H9 (cell line): ENCODE data around the gene DTNB. TPM values are rescaled to one million over a fixed set of nuclear protein-coding genes. Genes with fewer than 3 reads are reported as not detected.

Source experiments
- DNase-seq: peaks from one replicate; pipeline ENCODE4 v3.0.0-alpha.2; 2017
- H2AFZ ChIP-seq: one replicate; pipeline ENCODE4 v1.6.1; 2013; ENCODE audit warnings: mild to moderate bottlenecking, low read length, control low read depth, moderate library complexity
- H2AK5ac ChIP-seq: 2 replicates; pipeline ENCODE4 v1.6.1; 2013; ENCODE audit warnings: low read length, control low read depth, mixed read lengths; ENCODE audit not compliant: insufficient read length
- H2BK120ac ChIP-seq: one replicate; pipeline ENCODE4 v1.6.1; 2013; ENCODE audit warnings: low read depth, mild to moderate bottlenecking, low read length, control low read depth, inconsistent platforms; ENCODE audit not compliant: poor library complexity, severe bottlenecking
- H2BK12ac ChIP-seq: 2 replicates; pipeline ENCODE4 v1.6.1; 2013; ENCODE audit warnings: low read length, control low read depth, mixed read lengths, low read depth; ENCODE audit not compliant: insufficient read length
- H2BK15ac ChIP-seq: 2 replicates; pipeline ENCODE4 v1.6.1; 2013; ENCODE audit warnings: low read depth, low read length, control low read depth
- H2BK20ac ChIP-seq: one replicate; pipeline ENCODE4 v1.6.1; 2013; ENCODE audit warnings: low read depth, mild to moderate bottlenecking, low read length, control low read depth, inconsistent platforms; ENCODE audit not compliant: poor library complexity, severe bottlenecking
- H2BK5ac ChIP-seq: 2 replicates; pipeline ENCODE4 v1.6.1; 2013; ENCODE audit warnings: low read length, control low read depth, mixed read lengths; ENCODE audit not compliant: insufficient read length
- H3K14ac ChIP-seq: 2 replicates; pipeline ENCODE4 v1.6.1; 2013; ENCODE audit warnings: low read length, control low read depth; ENCODE audit not compliant: insufficient read depth
- H3K18ac ChIP-seq: 2 replicates; pipeline ENCODE4 v1.6.1; 2013; ENCODE audit warnings: low read depth, mild to moderate bottlenecking, mixed read lengths, low read length, control low read depth; ENCODE audit not compliant: insufficient read length
- H3K23ac ChIP-seq: 2 replicates; pipeline ENCODE4 v1.6.1; 2013; ENCODE audit warnings: low read length, control low read depth, mixed read lengths, low read depth; ENCODE audit not compliant: insufficient read length
- H3K23me2 ChIP-seq: 2 replicates; pipeline ENCODE4 v1.6.1; 2013; ENCODE audit warnings: low read depth, mild to moderate bottlenecking, mixed read lengths, low read length, control low read depth; ENCODE audit not compliant: insufficient read length, poor library complexity, severe bottlenecking
- H3K27ac ChIP-seq: 2 replicates; pipeline ENCODE4 v1.5.1; 2013; ENCODE audit warnings: low read length, control low read depth, mixed read lengths, low read depth; ENCODE audit not compliant: insufficient read length
- H3K27me3 ChIP-seq: 2 replicates; pipeline ENCODE4 v1.6.1; 2013; ENCODE audit warnings: low read length, control low read depth, inconsistent platforms; ENCODE audit not compliant: insufficient read depth
- H3K4ac ChIP-seq: 2 replicates; pipeline ENCODE4 v1.6.1; 2013; ENCODE audit warnings: low read depth, mild to moderate bottlenecking, control low read depth, inconsistent platforms, low read length, moderate library complexity
- H3K4me1 ChIP-seq: 2 replicates; pipeline ENCODE4 v1.6.1; 2013; ENCODE audit warnings: low read length, control low read depth, inconsistent platforms; ENCODE audit not compliant: insufficient read depth
- H3K4me2 ChIP-seq: 2 replicates; pipeline ENCODE4 v1.6.1; 2013; ENCODE audit warnings: low read length, control low read depth, mixed read lengths; ENCODE audit not compliant: insufficient read length, insufficient read depth
- H3K56ac ChIP-seq: 2 replicates; pipeline ENCODE4 v1.6.1; 2013; ENCODE audit warnings: low read depth, mild to moderate bottlenecking, mixed read lengths, low read length, control low read depth; ENCODE audit not compliant: insufficient read length
- H3K79me1 ChIP-seq: 2 replicates; pipeline ENCODE4 v1.6.1; 2013; ENCODE audit warnings: low read depth, mild to moderate bottlenecking, moderate library complexity, low read length, control low read depth, inconsistent platforms; ENCODE audit not compliant: insufficient read depth, poor library complexity, severe bottlenecking
- H3K79me2 ChIP-seq: 2 replicates; pipeline ENCODE4 v1.6.1; 2013; ENCODE audit warnings: low read length, control low read depth, inconsistent platforms; ENCODE audit not compliant: insufficient read depth
- H3K9ac ChIP-seq: 2 replicates; pipeline ENCODE4 v1.6.1; 2013; ENCODE audit warnings: low read length, control low read depth, mixed read lengths; ENCODE audit not compliant: insufficient read length; ENCODE audit errors: extremely low read depth
- H3K9me3 ChIP-seq: one replicate; pipeline ENCODE4 v1.6.1; 2013; ENCODE audit warnings: low read depth, low read length, inconsistent platforms; ENCODE audit not compliant: control insufficient read depth
- H3T11ph ChIP-seq: one replicate; pipeline ENCODE4 v1.6.1; 2013; ENCODE audit warnings: mild to moderate bottlenecking, low read length, control low read depth, inconsistent platforms
- H4K20me1 ChIP-seq: one replicate; pipeline ENCODE4 v1.6.1; 2013; ENCODE audit not compliant: control insufficient read depth, insufficient read length, insufficient read depth
- H4K5ac ChIP-seq: 2 replicates; pipeline ENCODE4 v1.6.1; 2013; ENCODE audit warnings: low read depth, mild to moderate bottlenecking, mixed read lengths, low read length, control low read depth; ENCODE audit not compliant: insufficient read length
- H4K8ac ChIP-seq: replicated peaks from 2 replicates; pipeline ENCODE4 v1.6.1; 2013; ENCODE audit warnings: low read length, control low read depth, mixed read lengths, low read depth; ENCODE audit not compliant: insufficient read length
- H4K91ac ChIP-seq: 2 replicates; pipeline ENCODE4 v1.6.1; 2013; ENCODE audit warnings: low read depth, mild to moderate bottlenecking, moderate library complexity, mixed read lengths, low read length, control low read depth; ENCODE audit not compliant: insufficient read length
- H3K27ac Mint-ChIP-seq, 3 experiments: 2 replicates in 2 of 3; 3 replicates in 1 of 3; pipeline ENCODE4 v1.8.0; 2020 to 2021; ENCODE audit warnings: mixed read lengths in 3 of 3, mild to moderate bottlenecking in 1 of 3, moderate library complexity in 1 of 3
- H3K27me3 Mint-ChIP-seq: 2 replicates; pipeline ENCODE4 v1.8.0; 2021; ENCODE audit warnings: low read depth, mild to moderate bottlenecking, moderate library complexity, mixed read lengths
- H3K36me3 Mint-ChIP-seq, 3 experiments: 2 replicates in 2 of 3; 3 replicates in 1 of 3; pipeline ENCODE4 v1.8.0; 2020 to 2021; ENCODE audit warnings: low read depth in 3 of 3, mixed read lengths in 3 of 3; ENCODE audit not compliant: insufficient read depth in 1 of 3
- H3K4me1 Mint-ChIP-seq, 2 experiments: 2 replicates each; pipeline ENCODE4 v1.8.0; 2020; ENCODE audit warnings: mixed read lengths in 2 of 2
- H3K4me3 Mint-ChIP-seq, 2 experiments: 2 replicates in 1 of 2; 3 replicates in 1 of 2; pipeline ENCODE4 v1.8.0; 2020 to 2021; ENCODE audit warnings: mild to moderate bottlenecking in 2 of 2, mixed read lengths in 2 of 2, moderate library complexity in 1 of 2
- H3K9me3 Mint-ChIP-seq, 2 experiments: 2 replicates in 1 of 2; 3 replicates in 1 of 2; pipeline ENCODE4 v1.8.0; 2020; ENCODE audit warnings: mild to moderate bottlenecking in 2 of 2, mixed read lengths in 2 of 2, moderate library complexity in 1 of 2
- CTCF ChIP-seq: fragments of 200-600 bp; sonication (generic); conservative IDR thresholded peaks from 3 replicates; pipeline ENCODE4 v1.8.0; 2021; ENCODE audit warnings: antibody characterized with exemption, mild to moderate bottlenecking
- WGBS: extraction: QIAGEN DNeasy Blood & Tissue Kit; methylation state at CpG from one replicate; pipeline ENCODE4 v1.1.7; 2013; ENCODE audit warnings: missing lambda C conversion rate, low lambda C conversion rate, mixed read lengths; ENCODE audit not compliant: insufficient read length; ENCODE audit errors: extremely low coverage; 5-methylcytosine and 5-hydroxymethylcytosine counted together
- total RNA-seq: library from RNA; stranded (reverse); gene quantifications from 2 replicates; pipeline ENCODE4 v1.2.1, GENCODE V29; 2021

Gene DTNB
- total RNA-seq, 1 experiment from 2014 or later = 26.7 TPM

DNA sequence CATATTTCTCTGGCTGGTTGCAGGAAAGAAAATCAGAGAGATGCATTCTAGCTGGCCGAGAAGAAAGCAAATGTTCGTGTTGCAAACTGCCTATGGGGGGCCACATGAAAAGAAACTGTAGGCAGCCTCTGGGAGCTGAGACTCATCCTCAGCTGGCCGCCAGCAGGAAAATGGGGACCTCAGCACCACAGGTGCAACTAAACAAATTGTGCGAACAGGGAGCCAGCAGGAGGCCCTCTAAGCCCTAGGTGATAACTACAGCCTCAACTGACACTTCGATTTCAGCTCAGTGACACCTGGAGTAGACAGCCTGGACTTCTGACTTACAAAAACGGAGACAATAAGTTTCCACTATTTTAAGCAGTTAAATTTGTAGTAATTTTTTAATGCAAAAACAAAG, 107.3 kb downstream of the DTNB start:
- no peak overlapping the region for H3K4me3 Mint-ChIP-seq
- no peak for DNase-seq
- peaks cover 3 to 8% (median 5%) of the 10 kb centered on the region in 3 experiments; a peak in 4 of 7 replicates for H3K36me3 Mint-ChIP-seq
- no peaks in the 10 kb centered on the region for H3K9me3 Mint-ChIP-seq
- Histone ChIP-seq H2AFZ (no peak overlapping the region), H3T11ph (no peak overlapping the region), H2BK120ac (no peak overlapping the region), H3K4ac (no peak overlapping the region), H2BK5ac (no peak overlapping the region), H3K23ac (no peak overlapping the region), H3K79me2 (no peaks in the 10 kb centered on the region), H4K20me1 (no peaks in the 10 kb centered on the region), H3K4me1 (no peaks in the 10 kb centered on the region; the same call in 1 of the 2 replicates), H2BK12ac (no peak overlapping the region), H4K8ac (no peak overlapping the region), H3K18ac (no peak overlapping the region), H4K91ac (no peak overlapping the region), H3K14ac (no peak overlapping the region), H3K79me1 (no peaks in the 10 kb centered on the region), H3K4me2 (no peak overlapping the region), H3K27ac (no peak overlapping the region), H3K9ac (no peak overlapping the region), H2AK5ac (no peak overlapping the region), H3K56ac (no peak overlapping the region), H2BK15ac (no peak overlapping the region), H3K27me3 (no peaks in the 10 kb centered on the region), H2BK20ac (no peak overlapping the region), H4K5ac (no peak overlapping the region), H3K23me2 (no peaks in the 10 kb centered on the region), H3K9me3 (no peaks in the 10 kb centered on the region)
- WGBS = no CpG with 5 or more reads among the region's 6 CpGs
- H3K27ac Mint-ChIP-seq = no peak overlapping the region
- TF ChIP-seq CTCF = no peak
- H3K4me1 Mint-ChIP-seq = peaks cover 6 to 11% of the 10 kb centered on the region in 2 experiments; a peak in 3 of 4 replicates
- H3K27me3 Mint-ChIP-seq = no peaks in the 10 kb centered on the region
